HL-60 (cell line): ENCODE data around the gene FOXP3.
"Not testable (repeated sequence)": the region's sequence is repeated elsewhere in the genome, so short reads cannot be mapped to it uniquely, and the experiment has no call there.

Experiments used
- DNase-seq, 2 experiments: peaks; one replicate each; pipeline ENCODE4 v3.0.0-alpha.2; 2010 to 2020; ENCODE audit warnings: low read depth in 1 of 2, low spot score in 1 of 2
- H3K27ac ChIP-seq: fragments of 250-450 bp; sonication (Bioruptor Pico); replicated peaks from 2 replicates; pipeline ENCODE4 v1.5.1; 2020; ENCODE audit warnings: mild to moderate bottlenecking, moderate library complexity
- H3K27me3 ChIP-seq: fragments of 250-450 bp; sonication (Bioruptor Pico); 2 replicates; pipeline ENCODE4 v1.5.1; 2021; ENCODE audit warnings: mild to moderate bottlenecking, moderate library complexity; ENCODE audit not compliant: insufficient read depth, poor library complexity, severe bottlenecking
- H3K4me3 ChIP-seq: replicated peaks from 2 replicates; pipeline ENCODE4 v1.5.1; 2011; ENCODE audit warnings: mild to moderate bottlenecking, control low read depth, low read length; ENCODE audit not compliant: insufficient read depth
- GABPA ChIP-seq: IDR thresholded peaks from 2 replicates; pipeline ENCODE4 v1.6.1; 2012; ENCODE audit warnings: low read depth
- POLR2AphosphoS5 ChIP-seq: IDR thresholded peaks from 2 replicates; pipeline ENCODE4 v1.6.1; 2012; ENCODE audit warnings: low read depth
- SPI1 ChIP-seq: IDR thresholded peaks from 2 replicates; pipeline ENCODE4 v1.6.1; 2012; ENCODE audit warnings: low read depth, mild to moderate bottlenecking, borderline replicate concordance
- TF ChIP-seq, protein P1 (sequence below): IDR thresholded peaks from 2 replicates; pipeline ENCODE4 v1.6.1; 2012; ENCODE audit warnings: low read depth; ENCODE audit not compliant: insufficient replicate concordance
- TF ChIP-seq, protein P2 (sequence below): IDR thresholded peaks from one replicate; pipeline ENCODE4 v1.5.1; 2011; ENCODE audit warnings: low read length, control low read depth, inconsistent platforms; ENCODE audit not compliant: insufficient read depth

FOXP3 gene

DNA sequence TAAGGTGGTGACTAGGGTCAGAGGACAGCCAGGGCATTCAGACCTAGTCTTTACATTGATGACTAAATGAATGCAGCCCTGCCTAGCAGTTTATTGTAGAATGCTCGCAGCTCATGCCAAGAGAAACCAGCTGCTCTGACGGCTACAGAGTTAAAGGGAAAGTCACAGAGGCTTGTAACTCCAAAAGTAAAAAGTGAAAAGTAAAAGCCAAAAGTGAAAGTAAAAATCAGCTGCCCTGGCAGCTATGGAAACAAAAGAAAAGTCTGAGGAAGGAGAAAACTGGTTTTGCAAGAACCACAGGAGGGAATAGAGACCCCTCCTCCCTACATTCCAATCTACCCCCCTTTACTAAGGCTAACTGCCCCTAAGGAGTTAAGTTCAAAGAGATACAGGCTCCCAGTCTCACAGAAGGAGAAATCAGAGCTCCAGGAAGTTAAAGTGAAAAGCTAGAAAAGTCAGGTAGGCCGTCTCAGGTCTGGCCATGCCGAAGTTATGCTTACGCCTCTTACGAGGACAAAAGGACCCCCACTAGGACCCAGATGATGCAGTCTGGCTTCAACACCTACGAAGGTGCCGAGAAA is 45.0 kb upstream of the FOXP3 start:
- no peaks in the 10 kb centered on the region for H3K27me3 ChIP-seq
- DNase-seq, result no peak
- no peak overlapping the region for H3K27ac ChIP-seq
- H3K4me3 ChIP-seq, result no peak overlapping the region
- TF ChIP-seq, protein P1, sequence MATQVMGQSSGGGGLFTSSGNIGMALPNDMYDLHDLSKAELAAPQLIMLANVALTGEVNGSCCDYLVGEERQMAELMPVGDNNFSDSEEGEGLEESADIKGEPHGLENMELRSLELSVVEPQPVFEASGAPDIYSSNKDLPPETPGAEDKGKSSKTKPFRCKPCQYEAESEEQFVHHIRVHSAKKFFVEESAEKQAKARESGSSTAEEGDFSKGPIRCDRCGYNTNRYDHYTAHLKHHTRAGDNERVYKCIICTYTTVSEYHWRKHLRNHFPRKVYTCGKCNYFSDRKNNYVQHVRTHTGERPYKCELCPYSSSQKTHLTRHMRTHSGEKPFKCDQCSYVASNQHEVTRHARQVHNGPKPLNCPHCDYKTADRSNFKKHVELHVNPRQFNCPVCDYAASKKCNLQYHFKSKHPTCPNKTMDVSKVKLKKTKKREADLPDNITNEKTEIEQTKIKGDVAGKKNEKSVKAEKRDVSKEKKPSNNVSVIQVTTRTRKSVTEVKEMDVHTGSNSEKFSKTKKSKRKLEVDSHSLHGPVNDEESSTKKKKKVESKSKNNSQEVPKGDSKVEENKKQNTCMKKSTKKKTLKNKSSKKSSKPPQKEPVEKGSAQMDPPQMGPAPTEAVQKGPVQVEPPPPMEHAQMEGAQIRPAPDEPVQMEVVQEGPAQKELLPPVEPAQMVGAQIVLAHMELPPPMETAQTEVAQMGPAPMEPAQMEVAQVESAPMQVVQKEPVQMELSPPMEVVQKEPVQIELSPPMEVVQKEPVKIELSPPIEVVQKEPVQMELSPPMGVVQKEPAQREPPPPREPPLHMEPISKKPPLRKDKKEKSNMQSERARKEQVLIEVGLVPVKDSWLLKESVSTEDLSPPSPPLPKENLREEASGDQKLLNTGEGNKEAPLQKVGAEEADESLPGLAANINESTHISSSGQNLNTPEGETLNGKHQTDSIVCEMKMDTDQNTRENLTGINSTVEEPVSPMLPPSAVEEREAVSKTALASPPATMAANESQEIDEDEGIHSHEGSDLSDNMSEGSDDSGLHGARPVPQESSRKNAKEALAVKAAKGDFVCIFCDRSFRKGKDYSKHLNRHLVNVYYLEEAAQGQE, result no peak
- no peak for TF ChIP-seq POLR2AphosphoS5
- no peak for TF ChIP-seq SPI1
- TF ChIP-seq, protein P2, sequence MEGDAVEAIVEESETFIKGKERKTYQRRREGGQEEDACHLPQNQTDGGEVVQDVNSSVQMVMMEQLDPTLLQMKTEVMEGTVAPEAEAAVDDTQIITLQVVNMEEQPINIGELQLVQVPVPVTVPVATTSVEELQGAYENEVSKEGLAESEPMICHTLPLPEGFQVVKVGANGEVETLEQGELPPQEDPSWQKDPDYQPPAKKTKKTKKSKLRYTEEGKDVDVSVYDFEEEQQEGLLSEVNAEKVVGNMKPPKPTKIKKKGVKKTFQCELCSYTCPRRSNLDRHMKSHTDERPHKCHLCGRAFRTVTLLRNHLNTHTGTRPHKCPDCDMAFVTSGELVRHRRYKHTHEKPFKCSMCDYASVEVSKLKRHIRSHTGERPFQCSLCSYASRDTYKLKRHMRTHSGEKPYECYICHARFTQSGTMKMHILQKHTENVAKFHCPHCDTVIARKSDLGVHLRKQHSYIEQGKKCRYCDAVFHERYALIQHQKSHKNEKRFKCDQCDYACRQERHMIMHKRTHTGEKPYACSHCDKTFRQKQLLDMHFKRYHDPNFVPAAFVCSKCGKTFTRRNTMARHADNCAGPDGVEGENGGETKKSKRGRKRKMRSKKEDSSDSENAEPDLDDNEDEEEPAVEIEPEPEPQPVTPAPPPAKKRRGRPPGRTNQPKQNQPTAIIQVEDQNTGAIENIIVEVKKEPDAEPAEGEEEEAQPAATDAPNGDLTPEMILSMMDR, result no peak
- no peak for TF ChIP-seq GABPA

DNA sequence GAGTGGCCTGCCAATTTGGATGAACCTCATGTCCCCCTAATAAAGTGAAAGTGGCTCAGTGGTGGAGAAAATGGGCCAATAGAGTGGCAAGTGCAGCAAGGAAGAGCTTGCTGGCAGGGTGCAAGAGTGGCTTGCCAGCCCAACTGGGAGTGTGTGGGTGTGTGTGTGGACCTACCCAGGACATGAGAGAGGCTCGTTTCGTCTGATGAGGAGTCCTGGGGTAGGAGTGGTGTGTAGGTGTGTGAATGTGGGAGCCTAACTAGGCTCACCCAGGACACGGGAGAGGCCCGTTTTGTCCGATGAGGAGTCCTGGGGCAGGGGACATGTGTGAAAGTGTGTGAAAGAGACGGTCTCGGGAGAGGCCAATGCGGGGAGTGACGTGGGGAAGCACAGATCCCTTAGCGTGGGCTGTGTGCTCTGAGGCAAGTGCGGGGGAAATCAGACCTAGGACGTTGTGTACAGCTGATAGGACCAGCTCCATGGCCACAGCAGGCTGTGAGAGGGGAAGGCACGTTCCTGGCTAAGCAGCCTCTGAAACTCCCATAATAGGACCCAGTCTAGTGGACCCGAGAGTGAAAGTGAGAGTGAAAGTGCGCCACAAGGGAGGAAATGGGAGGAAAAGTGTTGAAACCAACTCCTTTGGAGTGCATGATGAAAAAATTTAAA is 44.2 kb upstream of the FOXP3 start:
- Histone ChIP-seq H3K4me3 (no peak overlapping the region), H3K27ac (no peak overlapping the region), H3K27me3 (no peaks in the 10 kb centered on the region)
- TF ChIP-seq POLR2AphosphoS5, result no peak
- TF ChIP-seq, protein P1, result no peak
- no peak for TF ChIP-seq GABPA
- TF ChIP-seq, protein P2, result no peak
- TF ChIP-seq SPI1, result no peak
- peak in 1 of 2 experiments; percentile 3 for DNase-seq

DNA sequence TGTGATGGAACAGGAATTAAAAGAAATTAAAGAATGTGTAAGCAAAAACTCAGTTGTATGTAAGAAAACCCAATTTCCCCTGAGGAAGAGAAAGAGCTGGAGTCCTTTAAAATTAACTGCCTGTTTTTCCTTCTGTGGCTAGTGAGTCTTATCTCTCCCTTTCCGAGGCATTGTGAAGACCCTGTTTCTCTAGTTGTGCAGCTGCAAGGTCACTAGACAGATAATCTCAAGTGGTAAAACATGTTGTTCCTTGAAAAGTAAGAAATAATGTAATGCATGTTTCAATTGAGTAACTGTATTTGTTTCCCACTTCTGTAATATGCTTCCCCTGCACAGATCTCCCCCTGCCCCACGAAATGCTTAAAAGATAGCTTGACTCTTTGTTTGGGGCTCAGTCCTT is 43.3 kb upstream of the FOXP3 start:
- not testable (repeated sequence) for DNase-seq, H3K27me3 ChIP-seq, H3K27ac ChIP-seq, H3K4me3 ChIP-seq

DNA sequence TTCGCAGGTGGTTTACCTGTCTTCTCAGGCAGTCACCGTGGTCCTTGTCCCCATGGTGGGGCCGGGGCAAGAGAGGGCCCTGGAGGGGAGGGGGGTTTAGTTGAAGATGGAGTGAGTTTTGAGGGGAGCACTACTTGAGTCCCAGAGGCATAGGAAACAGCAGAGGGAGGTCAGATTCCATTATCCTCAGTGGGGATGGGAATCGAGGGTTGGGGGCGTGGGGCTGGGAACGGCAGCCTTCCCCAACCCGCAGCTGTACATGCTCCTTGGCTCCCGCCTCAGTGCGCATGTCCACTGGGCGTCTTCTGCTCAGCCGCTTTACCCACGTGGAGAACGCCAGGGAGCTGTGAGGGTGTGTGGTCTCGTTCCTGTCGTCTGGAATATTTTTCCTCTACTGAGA is 38.8 kb upstream of the FOXP3 start, which contains the start of gene GAGE10:
Gene GAGE10, plus strand, starts transcription at position 301 of the 400 bp plus-strand sequence. CDS start 1,214 bp downstream, outside the sequence.
- no peaks in the 10 kb centered on the region for H3K27me3 ChIP-seq
- DNase-seq, result no peak
- no peak for TF ChIP-seq GABPA
- H3K4me3 ChIP-seq, result no peak within 1 kb of the TSS
- no peak within 1 kb of the TSS for H3K27ac ChIP-seq

DNA sequence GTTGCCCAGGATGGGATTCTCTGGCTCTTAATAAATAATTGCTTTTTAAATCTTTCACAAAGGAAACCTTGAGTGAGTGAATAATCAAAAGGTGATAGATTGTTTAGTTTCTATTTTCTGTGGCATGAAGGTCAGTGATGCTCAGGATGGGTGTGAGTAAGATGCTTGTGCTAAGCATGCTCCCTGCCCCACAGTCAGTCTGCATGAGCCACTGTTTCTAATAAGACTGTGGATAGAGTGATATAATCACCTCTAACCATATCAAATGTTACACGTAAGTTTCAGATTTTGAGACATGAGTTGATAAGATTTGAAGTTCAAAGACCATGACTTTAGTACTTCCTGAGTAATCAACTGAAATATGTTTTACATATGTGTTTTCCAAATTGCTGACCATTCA is 36.2 kb upstream of the FOXP3 start:
- Histone ChIP-seq H3K4me3 (no peak overlapping the region), H3K27me3 (no peaks in the 10 kb centered on the region), H3K27ac (no peak overlapping the region)
- TF ChIP-seq POLR2AphosphoS5 (no peak), SPI1 (no peak), GABPA (no peak)
- TF ChIP-seq, protein P2, result no peak
- TF ChIP-seq, protein P1, result no peak
- DNase-seq, result no peak
